Upper lobe of right lung (tissue), 1 donor: ENCODE results near the gene CADPS2. TPM values are rescaled to one million over a fixed set of nuclear protein-coding genes. Genes with fewer than 3 reads are reported as not detected.

ENCODE experiments used
- ATAC-seq: fragments of 200-7000 bp; cut with Tn5 transposase; one replicate; pipeline ENCODE4 v1.9.1; 2020; ENCODE audit warnings: mild to moderate bottlenecking, moderate library complexity
- DNase-seq: peaks from one replicate; pipeline ENCODE4 v3.0.0-alpha.2; 2020
- H3K27ac ChIP-seq: fragments of 200-600 bp; one replicate; pipeline ENCODE4 v1.8.0; 2022
- H3K27me3 ChIP-seq: fragments of 200-600 bp; one replicate; pipeline ENCODE4 v1.8.0; 2022; ENCODE audit warnings: mild to moderate bottlenecking
- H3K36me3 ChIP-seq: fragments of 200-600 bp; one replicate; pipeline ENCODE4 v1.8.0; 2022
- H3K4me1 ChIP-seq: fragments of 200-600 bp; one replicate; pipeline ENCODE4 v1.8.0; 2022
- H3K4me3 ChIP-seq: fragments of 200-600 bp; one replicate; pipeline ENCODE4 v1.8.0; 2022; ENCODE audit warnings: mild to moderate bottlenecking
- H3K9me3 ChIP-seq: fragments of 200-600 bp; one replicate; pipeline ENCODE4 v1.8.0; 2022
- intact Hi-C: fragments of 100-400 bp; cut with DNase I; formaldehyde crosslinking; loops from one replicate; pipeline ENCODE4 v1.11.0; 2022
- total RNA-seq: library from RNA; stranded (reverse); fragmentation: NEBNext Ultra II Directional; extraction: Animal tissue kit (Norgen Biotek cat#: 25700); gene quantifications from one replicate; pipeline ENCODE4 v1.2.1, GENCODE V29; 2021
- TF ChIP-seq, protein P1 (sequence below): fragments of 200-600 bp; IDR thresholded peaks from one replicate; pipeline ENCODE4 v1.8.0; 2022; ENCODE audit warnings: antibody characterized with exemption
- donor health status: DM: no; HTN: yes; CAD: no; lungs with severe emphysema.

Gene CADPS2
- total RNA-seq, 1 donor from 2014 or later: 46.1 TPM

DNA sequence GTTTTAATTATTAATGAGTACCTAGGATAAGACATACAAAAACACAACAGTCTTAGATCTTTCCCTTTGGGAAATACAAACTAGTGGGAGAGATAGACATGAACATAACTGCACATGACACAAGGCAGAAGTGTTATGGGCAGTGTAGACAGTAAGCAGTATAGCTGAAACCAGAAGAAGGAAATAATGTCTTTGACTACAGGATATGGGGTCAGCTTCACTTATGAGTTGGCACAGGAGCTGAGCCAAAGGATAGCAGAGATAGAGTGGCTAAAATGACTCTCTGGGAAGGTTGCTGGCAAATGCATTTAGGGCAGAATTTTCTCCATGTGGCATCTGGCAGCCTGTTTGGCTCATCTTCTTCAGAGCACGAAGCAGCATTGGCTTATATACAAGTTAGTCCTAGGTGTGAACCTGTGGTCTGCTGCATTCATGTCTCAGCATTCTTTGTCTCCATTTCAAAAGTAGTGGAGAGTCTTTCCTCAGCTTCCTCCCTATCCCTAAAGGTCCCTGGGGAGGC, 521.4 kb downstream of the CADPS2 start:
- intact Hi-C loops: no loop called here
- ATAC-seq: no peak

DNA sequence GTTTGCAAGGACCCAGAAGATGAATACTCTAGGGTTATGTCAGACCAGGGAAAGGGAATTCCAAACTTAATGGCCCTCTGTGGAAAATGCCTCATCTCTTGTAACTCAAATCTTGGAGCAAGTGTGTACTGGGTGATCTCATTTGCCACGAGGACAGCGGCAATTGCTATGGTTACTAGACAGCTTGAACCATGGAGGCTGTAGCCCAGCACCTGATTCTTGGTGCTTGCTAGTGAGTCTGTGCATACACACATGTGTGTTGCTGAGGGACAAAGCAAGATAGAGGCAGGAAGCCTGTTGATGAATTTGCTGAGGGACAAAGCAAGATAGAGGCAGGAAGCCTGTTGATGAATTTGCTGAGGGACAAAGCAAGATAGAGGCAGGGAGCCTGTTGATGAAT, 523.1 kb downstream of the CADPS2 start:
- Histone ChIP-seq H3K9me3 (no peaks in the 10 kb centered on the region), H3K4me3 (no peak overlapping the region), H3K36me3 (no peaks in the 10 kb centered on the region), H3K27me3 (no peaks in the 10 kb centered on the region), H3K27ac (no peak overlapping the region), H3K4me1 (no peaks in the 10 kb centered on the region)
- ATAC-seq (no peak), DNase-seq (no peak)
- TF ChIP-seq, protein P1, sequence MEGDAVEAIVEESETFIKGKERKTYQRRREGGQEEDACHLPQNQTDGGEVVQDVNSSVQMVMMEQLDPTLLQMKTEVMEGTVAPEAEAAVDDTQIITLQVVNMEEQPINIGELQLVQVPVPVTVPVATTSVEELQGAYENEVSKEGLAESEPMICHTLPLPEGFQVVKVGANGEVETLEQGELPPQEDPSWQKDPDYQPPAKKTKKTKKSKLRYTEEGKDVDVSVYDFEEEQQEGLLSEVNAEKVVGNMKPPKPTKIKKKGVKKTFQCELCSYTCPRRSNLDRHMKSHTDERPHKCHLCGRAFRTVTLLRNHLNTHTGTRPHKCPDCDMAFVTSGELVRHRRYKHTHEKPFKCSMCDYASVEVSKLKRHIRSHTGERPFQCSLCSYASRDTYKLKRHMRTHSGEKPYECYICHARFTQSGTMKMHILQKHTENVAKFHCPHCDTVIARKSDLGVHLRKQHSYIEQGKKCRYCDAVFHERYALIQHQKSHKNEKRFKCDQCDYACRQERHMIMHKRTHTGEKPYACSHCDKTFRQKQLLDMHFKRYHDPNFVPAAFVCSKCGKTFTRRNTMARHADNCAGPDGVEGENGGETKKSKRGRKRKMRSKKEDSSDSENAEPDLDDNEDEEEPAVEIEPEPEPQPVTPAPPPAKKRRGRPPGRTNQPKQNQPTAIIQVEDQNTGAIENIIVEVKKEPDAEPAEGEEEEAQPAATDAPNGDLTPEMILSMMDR: no peak
- intact Hi-C loops: no loop called here

More for the DNA sequence above, 521.4 kb downstream of the CADPS2 start:
- TF ChIP-seq, protein P1: no peak
- H3K27me3 ChIP-seq: no peaks in the 10 kb centered on the region
- H3K4me3 ChIP-seq: no peak overlapping the region
- no peak for DNase-seq
- H3K36me3 ChIP-seq: no peaks in the 10 kb centered on the region
- no peak overlapping the region for H3K27ac ChIP-seq
- H3K4me1 ChIP-seq: no peaks in the 10 kb centered on the region
- H3K9me3 ChIP-seq: no peaks in the 10 kb centered on the region

DNA sequence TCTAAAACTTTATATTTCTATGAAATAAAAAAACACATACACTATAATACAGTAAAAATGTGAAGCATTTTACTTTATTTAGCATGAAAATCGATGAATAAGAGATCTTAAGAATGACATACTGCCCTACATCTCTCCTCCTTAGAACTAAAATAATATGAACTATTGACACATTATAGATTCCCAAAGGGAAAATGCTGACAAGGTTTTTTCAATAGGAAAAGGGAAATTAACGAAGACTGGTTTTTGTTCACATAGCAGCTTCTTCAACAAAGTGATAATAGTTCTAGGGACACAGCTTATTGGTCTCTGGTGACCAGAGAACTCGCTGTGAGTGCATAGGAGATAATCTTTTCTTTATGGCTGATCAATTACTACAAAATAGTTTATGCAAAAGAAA, 523.8 kb downstream of the CADPS2 start:
- intact Hi-C loops: no loop called here
- Histone ChIP-seq H3K27me3 (no peaks in the 10 kb centered on the region), H3K9me3 (no peaks in the 10 kb centered on the region), H3K4me3 (no peak overlapping the region), H3K27ac (no peak overlapping the region), H3K36me3 (no peaks in the 10 kb centered on the region), H3K4me1 (no peaks in the 10 kb centered on the region)
- TF ChIP-seq, protein P1: no peak
- ATAC-seq (no peak), DNase-seq (no peak)

DNA sequence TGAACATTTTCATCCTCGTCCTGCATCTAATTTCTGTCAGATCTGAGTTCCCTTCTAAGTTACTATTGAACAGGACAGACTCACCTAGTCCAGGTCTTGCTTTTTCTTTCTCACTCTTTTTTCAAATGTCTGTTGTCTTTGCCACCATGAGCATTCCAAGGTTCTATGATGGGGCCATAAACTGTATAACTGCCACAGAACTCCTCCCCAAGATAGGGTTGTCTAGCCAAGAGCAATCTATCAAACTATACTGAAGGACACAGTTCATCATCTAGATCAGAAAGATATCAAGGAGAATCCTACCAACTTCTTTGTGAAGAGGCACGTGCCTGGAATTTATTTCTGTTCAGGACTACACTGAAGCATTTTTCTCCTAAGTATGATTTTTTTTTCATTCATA, 531.6 kb downstream of the CADPS2 start:
- Histone ChIP-seq H3K9me3 (no peaks in the 10 kb centered on the region), H3K4me1 (no peaks in the 10 kb centered on the region), H3K27me3 (no peaks in the 10 kb centered on the region), H3K27ac (no peak overlapping the region), H3K4me3 (no peak overlapping the region), H3K36me3 (no peaks in the 10 kb centered on the region)
- TF ChIP-seq, protein P1: no peak
- DNase-seq (no peak), ATAC-seq (no peak)
- intact Hi-C loops: no loop called here

DNA sequence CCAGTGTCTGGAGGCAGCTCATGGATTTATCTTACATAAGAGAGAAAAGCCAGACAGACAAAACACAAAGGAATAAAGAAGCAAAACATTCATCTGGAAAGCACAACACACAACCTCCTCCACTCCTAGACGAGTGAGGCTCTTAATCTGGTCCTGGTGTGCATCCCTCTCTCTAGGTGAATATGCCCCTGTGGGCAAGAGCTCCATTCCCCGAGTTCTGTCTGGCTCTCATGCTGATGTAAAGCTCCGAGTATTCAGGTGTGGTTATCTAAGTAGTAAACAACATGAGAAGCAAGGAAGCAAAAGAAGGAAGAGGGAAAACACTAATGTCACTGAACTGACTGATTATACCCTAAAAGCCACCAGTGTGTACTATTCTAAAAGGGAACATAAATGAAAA, 533.8 kb downstream of the CADPS2 start:
- TF ChIP-seq, protein P1: no peak
- intact Hi-C loops: no loop called here
- H3K4me1 ChIP-seq: no peaks in the 10 kb centered on the region
- H3K4me3 ChIP-seq: no peak overlapping the region
- no peaks in the 10 kb centered on the region for H3K27me3 ChIP-seq
- H3K27ac ChIP-seq: no peak overlapping the region
- ATAC-seq (no peak), DNase-seq (no peak)
- H3K9me3 ChIP-seq: no peaks in the 10 kb centered on the region
- no peaks in the 10 kb centered on the region for H3K36me3 ChIP-seq

DNA sequence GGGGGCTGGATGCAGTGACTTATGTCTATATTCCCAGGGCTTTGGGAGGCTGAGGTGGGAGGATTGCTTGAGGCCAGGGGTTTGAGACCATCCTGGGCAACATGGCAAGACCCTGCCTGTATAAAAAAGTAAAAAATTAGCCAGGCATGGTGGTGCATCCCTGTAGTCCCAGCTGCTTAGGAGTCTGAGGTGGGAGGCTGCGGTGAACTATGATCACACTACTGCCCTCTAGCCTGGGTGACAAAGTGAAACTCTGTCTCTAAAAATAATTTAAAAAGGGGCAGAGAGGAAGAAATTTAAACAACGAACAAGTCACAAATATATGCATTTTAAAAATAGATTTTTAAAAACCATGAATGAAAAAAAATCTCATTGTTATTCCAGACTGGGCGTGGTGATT, 535.6 kb downstream of the CADPS2 start:
- Histone ChIP-seq H3K9me3 (no peaks in the 10 kb centered on the region), H3K4me1 (no peaks in the 10 kb centered on the region), H3K4me3 (no peak overlapping the region), H3K27ac (no peak overlapping the region), H3K36me3 (no peaks in the 10 kb centered on the region), H3K27me3 (no peaks in the 10 kb centered on the region)
- no peak for DNase-seq
- ATAC-seq: no peak
- TF ChIP-seq, protein P1: no peak
- intact Hi-C loops: no loop called here
